Measurements from ENCODE around the gene MYPN.

Gene MYPN

DNA sequence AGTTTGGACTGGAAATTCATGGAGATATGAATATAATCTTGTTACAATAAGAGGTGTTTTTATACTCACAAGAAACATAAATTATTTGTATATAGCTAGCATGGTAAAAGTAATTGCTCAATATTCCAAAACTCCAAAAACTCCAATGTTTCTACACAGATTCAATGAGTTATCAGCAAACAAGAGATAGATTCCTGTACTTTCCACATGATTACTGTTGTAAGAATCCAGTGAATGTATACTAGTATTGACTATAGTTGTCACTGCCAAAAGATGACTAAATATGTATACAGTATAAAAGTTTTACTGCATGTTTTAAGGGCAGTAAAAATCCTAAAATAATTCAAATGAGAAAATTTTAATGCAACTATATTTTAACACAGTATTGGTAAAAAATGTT is 111.9 kb downstream of the MYPN start:
- no peak for TF ChIP-seq CTCF (IDR thresholded peaks at IDR 0.05)
- peaks cover 3% of the 10 kb centered on the region for H3K27me3 Mint-ChIP-seq (ENCODE audit: low read depth, poor library complexity)
- no peak overlapping the region for H3K4me3 Mint-ChIP-seq
- no peak for DNase-seq
- H3K4me1 Mint-ChIP-seq = peaks cover 7% of the 10 kb centered on the region
- no peaks in the 10 kb centered on the region for H3K36me3 Mint-ChIP-seq (ENCODE audit: low read depth)
- H3K27ac Mint-ChIP-seq = no peak overlapping the region
- H3K9me3 Mint-ChIP-seq = no peaks in the 10 kb centered on the region

GRCh38 chr10:68222391-68222790 is 113.1 kb downstream of the MYPN start:
- H3K27me3 Mint-ChIP-seq (ENCODE audit: low read depth, poor library complexity) = peaks cover 3% of the 10 kb centered on the region
- H3K4me1 Mint-ChIP-seq = peaks cover 7% of the 10 kb centered on the region
- no peak for TF ChIP-seq CTCF (IDR thresholded peaks at IDR 0.05)
- H3K27ac Mint-ChIP-seq = no peak overlapping the region
- no peak for DNase-seq
- no peaks in the 10 kb centered on the region for H3K9me3 Mint-ChIP-seq
- H3K4me3 Mint-ChIP-seq = no peak overlapping the region
- no peaks in the 10 kb centered on the region for H3K36me3 Mint-ChIP-seq (ENCODE audit: low read depth)

DNA sequence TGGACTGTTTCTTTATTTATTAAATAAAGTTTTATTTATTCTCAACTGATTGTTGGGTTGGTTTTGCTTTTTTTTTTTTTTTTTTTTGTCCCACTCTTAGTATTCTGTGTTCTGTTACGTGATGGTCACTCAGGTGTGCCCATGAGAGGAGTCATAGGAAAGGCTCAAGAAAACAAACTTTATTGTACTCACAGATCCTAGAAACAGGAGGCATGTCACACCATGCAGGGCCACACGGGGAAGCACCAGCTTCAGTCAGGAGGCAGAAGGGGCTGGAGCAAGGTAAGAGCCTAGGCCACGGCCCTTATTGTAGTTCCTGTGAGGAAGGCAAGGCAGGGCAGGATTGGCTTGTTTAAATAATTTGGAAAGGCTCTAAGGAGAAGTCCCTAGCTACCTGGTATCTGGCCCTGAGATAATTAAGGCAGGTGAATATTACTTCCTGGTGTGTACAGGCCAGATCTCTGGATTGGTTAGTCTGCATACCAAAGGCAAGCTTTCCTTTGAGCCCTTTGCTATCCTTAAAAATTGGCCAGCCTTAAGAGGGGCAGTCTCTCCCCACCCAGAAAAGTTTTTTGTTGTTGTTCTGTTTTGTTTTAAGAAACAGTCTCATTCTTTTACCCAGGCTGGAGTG is 114.4 kb downstream of the MYPN start:
- peaks cover 7% of the 10 kb centered on the region for H3K4me1 Mint-ChIP-seq
- no peak for DNase-seq
- no peaks in the 10 kb centered on the region for H3K36me3 Mint-ChIP-seq (ENCODE audit: low read depth)
- no peak for TF ChIP-seq CTCF (IDR thresholded peaks at IDR 0.05)
- H3K27ac Mint-ChIP-seq = no peak overlapping the region
- peaks cover 15% of the 10 kb centered on the region for H3K27me3 Mint-ChIP-seq (ENCODE audit: low read depth, poor library complexity)
- H3K9me3 Mint-ChIP-seq = no peaks in the 10 kb centered on the region
- no peak overlapping the region for H3K4me3 Mint-ChIP-seq

GRCh38 chr10:68224810-68225209 is 115.5 kb downstream of the MYPN start:
- no peak for TF ChIP-seq CTCF (IDR thresholded peaks at IDR 0.05)
- Mint-ChIP-seq H3K27ac (peak overlapping the region; percentile 96), H3K4me3 (no peak overlapping the region), H3K4me1 (peaks cover 7% of the 10 kb centered on the region), H3K9me3 (no peaks in the 10 kb centered on the region), H3K36me3 (ENCODE audit: low read depth) (no peaks in the 10 kb centered on the region), H3K27me3 (ENCODE audit: low read depth, poor library complexity) (peaks cover 19% of the 10 kb centered on the region)
- no peak for DNase-seq

DNA sequence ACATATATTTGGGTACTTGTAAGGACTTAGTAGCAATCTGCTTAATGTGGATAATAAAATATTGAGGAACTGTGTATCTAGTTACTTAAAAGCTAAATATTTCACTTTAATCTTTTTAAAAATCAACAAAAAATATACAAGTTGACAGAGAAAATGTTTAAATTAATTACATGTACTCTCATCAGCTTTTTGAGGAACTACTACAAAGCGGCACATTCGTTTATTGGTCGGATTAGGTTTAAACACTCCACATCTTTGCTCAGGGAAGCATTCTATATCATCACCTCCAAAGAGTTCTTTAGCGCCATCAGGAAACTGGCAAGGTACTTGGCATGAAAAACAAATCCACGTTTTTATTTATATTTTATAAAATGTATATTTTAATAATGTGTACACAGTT is 121.0 kb downstream of the MYPN start:
- no peaks in the 10 kb centered on the region for H3K36me3 Mint-ChIP-seq (ENCODE audit: low read depth)
- H3K27ac Mint-ChIP-seq = no peak overlapping the region
- no peaks in the 10 kb centered on the region for H3K9me3 Mint-ChIP-seq
- peak overlapping the region; percentile 89 for H3K4me3 Mint-ChIP-seq
- peaks cover 44% of the 10 kb centered on the region for H3K27me3 Mint-ChIP-seq (ENCODE audit: low read depth, poor library complexity)
- H3K4me1 Mint-ChIP-seq = peaks cover 13% of the 10 kb centered on the region
- no peak for TF ChIP-seq CTCF (IDR thresholded peaks at IDR 0.05)
- DNase-seq = no peak

- H3K9me3 Mint-ChIP-seq = no peaks in the 10 kb centered on the region
- DNase-seq = peak; percentile 80
- no peaks in the 10 kb centered on the region for H3K36me3 Mint-ChIP-seq (ENCODE audit: low read depth)
These were observed 122.0 kb downstream of the MYPN start for GRCh38 chr10:68231106-68231816.

More at GRCh38 chr10:68231106-68231816, 122.0 kb downstream of the MYPN start:
- Mint-ChIP-seq H3K4me1 (peaks cover 13% of the 10 kb centered on the region), H3K4me3 (peak overlapping the region; percentile 89), H3K27ac (peak overlapping the region; percentile 32), H3K27me3 (ENCODE audit: low read depth, poor library complexity) (peaks cover 50% of the 10 kb centered on the region)
- TF ChIP-seq CTCF (IDR thresholded peaks at IDR 0.05) = no peak

Measured in nephron progenitor cell (in vitro differentiated cells).